GM18520 (cell line): ENCODE data around the gene MEF2D.

ENCODE experiments used
- ATAC-seq: cut with Tn5 transposase; IDR thresholded peaks from one replicate; pipeline ENCODE4 v1.9.1; 2021; ENCODE audit not compliant: unreplicated experiment

The MEF2D gene

GRCh38 chr1:156500543-156500792, at the start of gene MEF2D:
TSS of gene MEF2D (minus strand) at chr1:156500775. CDS start at chr1:156483292, 17,483 bp downstream.
- no peak for ATAC-seq

DNA sequence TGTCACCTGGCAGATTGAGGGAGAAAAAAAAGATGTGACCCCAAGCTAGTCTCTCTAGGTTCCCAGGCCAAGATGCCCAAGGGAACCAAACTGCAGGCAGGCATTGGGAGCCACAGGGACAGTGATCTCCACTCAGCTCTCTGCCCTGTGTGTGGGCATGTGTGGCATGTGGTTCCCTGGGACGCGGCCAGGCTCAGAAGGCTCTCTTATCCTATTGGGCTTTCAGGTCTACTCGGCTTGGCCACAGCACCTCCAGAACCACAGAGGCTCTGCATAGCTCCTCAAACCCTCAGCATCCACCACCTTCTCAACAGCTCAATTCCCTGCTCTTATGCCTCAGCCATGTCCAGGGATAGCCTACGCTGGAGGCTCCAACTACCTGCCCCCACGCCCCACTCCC, 49.8 kb upstream of the MEF2D start:
- no peak for ATAC-seq

GRCh38 chr1:156549831-156550230, 49.3 kb upstream of the MEF2D start:
- no peak for ATAC-seq

- no peak for ATAC-seq
Observed at GRCh38 chr1:156549390-156549789, 48.8 kb upstream of the MEF2D start.

DNA sequence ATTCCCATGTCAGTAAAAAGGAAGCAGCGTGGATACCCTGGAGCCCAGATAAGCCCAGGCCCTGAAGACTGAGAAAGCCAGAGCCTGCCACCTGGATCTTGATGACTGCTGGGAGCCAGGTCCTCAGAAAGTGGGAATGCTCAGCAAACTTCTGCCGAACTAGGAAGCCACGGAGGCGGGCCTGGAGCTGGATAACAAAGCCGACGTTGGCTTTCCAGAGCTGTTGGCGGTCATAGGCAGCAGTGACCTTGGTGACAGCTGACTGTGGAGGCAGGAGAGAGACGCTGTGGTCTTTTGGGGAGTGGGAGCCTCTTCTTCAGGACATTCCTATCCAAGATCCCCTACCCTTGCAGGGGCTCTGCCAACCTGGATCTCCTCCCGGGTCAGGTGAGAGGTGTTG, 47.4 kb upstream of the MEF2D start:
- no peak for ATAC-seq

GRCh38 chr1:156547434-156547833, 46.9 kb upstream of the MEF2D start:
- ATAC-seq = no peak

- no peak for ATAC-seq
Observed at GRCh38 chr1:156546267-156546666, 45.7 kb upstream of the MEF2D start.

- no peak for ATAC-seq
Observed at GRCh38 chr1:156544592-156545102, 44.1 kb upstream of the MEF2D start.

GRCh38 chr1:156543066-156543465, 42.5 kb upstream of the MEF2D start:
- no peak for ATAC-seq

- ATAC-seq = no peak
Observed at GRCh38 chr1:156540955-156541354, 40.4 kb upstream of the MEF2D start.

GRCh38 chr1:156539818-156540355, 39.3 kb upstream of the MEF2D start:
- no peak for ATAC-seq

- no peak for ATAC-seq
Observed at GRCh38 chr1:156538711-156539440, 38.3 kb upstream of the MEF2D start.

GRCh38 chr1:156537027-156537426, 36.5 kb upstream of the MEF2D start:
- no peak for ATAC-seq

DNA sequence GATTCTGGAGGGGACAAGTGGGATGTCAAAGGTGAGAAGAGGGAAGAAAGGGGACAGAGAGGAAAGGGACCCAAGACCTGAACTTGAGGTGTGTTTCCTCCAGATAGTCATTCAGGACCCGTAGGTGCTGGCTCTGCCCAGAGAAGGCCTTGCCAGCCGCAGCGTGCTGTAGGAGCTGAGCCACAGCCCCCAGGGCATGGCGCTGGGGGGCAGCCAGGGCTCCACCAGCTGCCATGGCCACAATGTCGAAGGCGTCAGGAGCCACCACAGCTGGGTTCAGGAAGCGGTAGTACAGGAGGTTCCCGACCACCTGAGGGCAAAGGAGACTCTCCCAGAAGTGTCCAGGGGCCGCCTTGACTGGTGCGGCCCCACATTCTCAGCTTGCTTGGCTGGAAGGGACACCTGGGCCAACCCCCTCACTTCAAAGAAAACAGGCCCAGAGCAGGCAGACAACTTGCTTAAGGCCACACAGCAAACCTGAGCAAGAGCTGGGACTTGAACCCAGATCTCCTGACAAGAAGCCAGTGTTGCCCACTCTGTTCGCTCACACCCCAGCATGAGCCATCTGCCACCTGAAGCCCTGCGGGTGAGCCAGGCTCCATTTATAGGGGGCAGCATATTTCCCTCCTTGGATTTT, 34.0 kb upstream of the MEF2D start:
- ATAC-seq = no peak

DNA sequence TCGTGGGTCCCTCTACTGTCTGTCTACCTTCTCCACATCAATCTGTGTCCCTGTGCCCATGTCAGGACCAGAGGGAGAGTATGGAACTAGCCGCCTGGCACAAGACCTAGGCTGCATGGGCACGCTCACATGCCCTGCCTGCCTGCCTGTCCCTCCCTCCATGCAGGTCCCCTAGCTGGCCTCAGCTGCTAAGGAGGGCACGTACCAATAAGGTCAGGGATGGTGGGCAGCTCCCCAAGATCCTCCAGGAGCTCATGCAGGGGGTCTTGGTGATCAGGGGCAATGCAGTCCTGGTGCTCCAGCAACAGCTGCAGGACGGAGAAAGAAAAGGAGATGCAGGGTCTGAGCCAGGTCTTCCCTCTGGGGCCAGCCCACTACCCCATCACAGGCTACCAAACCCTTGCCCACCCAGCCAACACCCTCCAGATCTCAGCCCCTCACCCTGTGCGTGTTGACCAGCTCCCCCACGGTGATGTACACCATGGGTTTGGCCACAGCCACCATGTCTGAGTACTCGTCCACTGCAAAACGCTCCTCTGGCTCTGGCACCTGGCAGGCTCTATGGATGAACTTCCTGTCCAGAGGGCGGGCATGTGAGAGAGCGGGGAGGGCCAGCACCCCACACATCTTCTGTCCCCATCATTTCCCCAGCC, 33.1 kb upstream of the MEF2D start:
- ATAC-seq = no peak

DNA sequence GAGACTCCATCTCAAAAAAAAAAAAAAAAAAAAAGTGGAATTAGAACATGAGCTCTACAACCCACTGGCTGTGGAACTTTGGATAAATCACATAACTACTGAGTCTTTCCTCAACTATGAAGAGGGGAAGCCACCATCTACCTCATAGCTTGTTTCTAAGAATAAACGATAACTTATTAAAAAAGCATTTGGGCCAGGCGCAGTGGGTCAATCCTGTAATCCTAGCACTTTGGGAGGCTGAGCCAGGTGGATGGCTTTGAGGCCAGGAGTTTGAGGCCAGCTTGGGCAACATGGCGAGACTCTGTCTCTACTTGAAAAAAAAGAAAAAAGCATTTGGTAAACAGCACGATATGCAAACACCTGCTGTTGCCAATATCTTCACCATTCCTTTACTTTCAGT, 31.8 kb upstream of the MEF2D start:
- ATAC-seq = no peak

- ATAC-seq = no peak
Observed at GRCh38 chr1:156530006-156530405, 29.4 kb upstream of the MEF2D start.

- ATAC-seq = no peak
Observed at GRCh38 chr1:156528875-156529425, 28.4 kb upstream of the MEF2D start.

DNA sequence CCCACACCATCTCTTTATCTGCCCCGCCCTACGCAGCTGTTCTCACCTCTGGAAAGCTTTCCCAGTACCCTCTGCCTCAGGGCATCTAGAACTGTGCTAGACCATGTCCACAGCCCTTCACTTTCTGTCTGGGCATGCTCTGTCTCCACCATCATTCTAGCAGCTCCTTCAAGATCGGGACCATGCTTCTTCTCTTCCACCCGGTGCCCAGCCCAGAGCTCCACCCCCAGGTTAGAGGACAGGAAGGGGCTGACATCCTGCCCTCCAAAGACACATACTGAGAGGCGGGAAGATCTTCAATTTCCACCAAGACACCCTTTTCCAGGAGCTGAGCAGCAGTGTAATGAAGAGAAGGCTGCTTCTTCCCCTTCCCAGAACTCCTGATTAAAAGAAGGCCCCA, 27.7 kb upstream of the MEF2D start:
- no peak for ATAC-seq

DNA sequence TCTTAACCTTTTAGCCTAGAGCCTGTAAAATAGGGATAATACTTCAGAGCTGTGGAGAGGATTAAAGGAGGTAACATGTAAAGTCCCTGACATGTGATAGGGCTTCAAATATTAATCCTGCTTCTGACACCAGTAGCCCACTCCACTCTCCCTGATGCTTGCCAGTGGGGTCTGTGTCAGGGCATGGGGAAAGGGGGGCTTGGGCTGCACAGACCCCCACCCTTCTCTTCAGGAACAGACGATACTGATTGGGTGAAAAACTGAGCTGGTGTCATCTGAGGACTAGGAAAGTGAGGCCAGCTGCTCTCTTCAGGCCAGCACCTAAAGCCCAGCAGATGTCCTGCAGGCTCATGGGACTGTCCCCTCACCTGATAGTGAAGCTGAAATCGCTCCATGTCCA, 27.0 kb upstream of the MEF2D start:
- no peak for ATAC-seq

DNA sequence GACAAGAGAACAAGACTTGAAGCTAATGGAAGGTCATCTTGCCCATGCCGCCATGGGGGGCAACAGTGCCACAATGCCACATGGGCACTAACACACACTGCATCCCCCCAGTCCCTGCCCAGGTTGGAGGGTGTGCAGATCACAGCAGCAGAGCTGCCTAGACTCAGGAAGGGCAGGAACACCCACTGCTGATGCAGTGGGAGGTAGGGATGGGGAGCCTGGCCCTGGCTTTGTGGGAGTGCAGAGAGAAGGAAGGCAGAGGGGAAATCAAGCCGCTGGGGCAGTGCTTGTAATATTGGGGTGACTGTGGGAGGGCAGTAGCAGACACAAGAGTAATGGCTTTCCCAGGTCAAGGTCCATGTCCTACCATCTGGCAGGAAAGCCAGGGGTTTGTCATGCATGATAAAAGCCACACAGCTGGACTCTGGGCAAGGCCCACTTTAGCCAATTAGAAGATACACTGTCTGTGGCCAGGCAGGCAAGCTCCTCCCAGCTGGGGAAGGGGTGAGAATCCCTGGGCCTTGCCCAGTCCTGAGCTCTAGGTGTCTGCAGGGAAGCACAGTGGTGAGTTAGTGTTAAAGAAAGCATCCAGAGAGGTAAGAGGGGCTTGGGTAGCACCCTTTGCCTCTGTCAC, 25.4 kb upstream of the MEF2D start:
- no peak for ATAC-seq
